HepG2 (cell line): ENCODE results near the gene SLC35B2. TPM values are rescaled to one million over a fixed set of nuclear protein-coding genes. Genes with fewer than 3 reads are reported as not detected.

Experiments used
- ATAC-seq: fragments of 200-7000 bp; cut with Tn5 transposase; 3 replicates; pipeline ENCODE4 v1.9.1; 2020; ENCODE audit warnings: mild to moderate bottlenecking, moderate library complexity
- BruUV-seq: library from RNA; stranded (reverse); fragments of 400-500 nt; replicated peaks from 2 replicates; lab custom pipeline; 2021; lab: Mats Ljungman, UMichigan
- CTCF ChIA-PET: fragments of 300-600 bp; formaldehyde crosslinking; extraction: SDS; loops from one replicate; lab custom pipeline; 2021; ENCODE audit warnings: low total read pairs, inconsistent platforms, low intra/inter-chr PET ratio; lab: Yijun Ruan, JAX
- POLR2A ChIA-PET: fragments of 350-600 bp; sonication (Branson Sonifier 250); formaldehyde crosslinking; loops from one replicate; lab custom pipeline; 2020; ENCODE audit warnings: antibody characterized with exemption, inconsistent platforms; lab: Yijun Ruan, JAX
- DNase-seq: peaks from one replicate; pipeline ENCODE4 v3.0.0-alpha.2; 2015; ENCODE audit warnings: low spot score
- FAIRE-seq: peaks from 3 replicates; lab custom pipeline; 2011; peaks lifted over from hg19 to GRCh38; lab: Jason Lieb, UNC
- H2AFZ ChIP-seq: one replicate; pipeline ENCODE4 v1.6.1; 2011; ENCODE audit warnings: low read length, inconsistent platforms
- H3K27ac ChIP-seq: fragments of 300-600 bp; 3 replicates; pipeline ENCODE4 v1.8.0; 2011; ENCODE audit warnings: mixed run types, mild to moderate bottlenecking, mixed read lengths, low read length, inconsistent platforms; ENCODE audit not compliant: insufficient read depth; ENCODE audit errors: extremely low read length
- H3K27me3 ChIP-seq, 2 experiments: fragments of 200-600 bp in 1 of 2; 2 replicates in 1 of 2; 3 replicates in 1 of 2; pipeline versions ENCODE4 v1.6.0 to v1.8.0; 2011; ENCODE audit warnings: low read length in 2 of 2, mild to moderate bottlenecking in 2 of 2, moderate library complexity in 2 of 2, inconsistent platforms in 1 of 2; ENCODE audit not compliant: insufficient read depth in 2 of 2, control insufficient read depth in 1 of 2
- H3K36me3 ChIP-seq, 2 experiments: fragments of 200-600 bp in 1 of 2; replicated peaks in 1 of 2; 2 replicates in 1 of 2; 3 replicates in 1 of 2; pipeline versions ENCODE4 v1.5.1 to v1.8.0; 2011; ENCODE audit warnings: low read length in 2 of 2, inconsistent platforms in 1 of 2; ENCODE audit not compliant: insufficient read depth in 2 of 2, control insufficient read depth in 1 of 2
- H3K4me1 ChIP-seq: 2 replicates; pipeline ENCODE4 v1.5.1; 2012; ENCODE audit warnings: low read length, inconsistent platforms; ENCODE audit not compliant: insufficient read depth
- H3K4me2 ChIP-seq: 2 replicates; pipeline ENCODE4 v1.6.0; 2011; ENCODE audit warnings: low read depth, low read length, inconsistent platforms
- H3K4me3 ChIP-seq, 3 experiments: fragments of 200-600 bp in 1 of 3; sonication (generic), shearing (Covaris generic) in 1 of 3; replicated peaks in 1 of 3; 2 replicates each; pipeline ENCODE4 v1.5.1; 2011 to 2016; ENCODE audit warnings: low read length in 3 of 3, inconsistent platforms in 2 of 3, low read depth in 2 of 3, mild to moderate bottlenecking in 2 of 3, control low read depth in 1 of 3, mixed read lengths in 1 of 3; ENCODE audit not compliant: insufficient read depth in 1 of 3
- H3K79me2 ChIP-seq: one replicate; pipeline ENCODE4 v1.6.1; 2011; ENCODE audit warnings: low read length, inconsistent platforms; ENCODE audit not compliant: insufficient read depth
- H3K9ac ChIP-seq: 2 replicates; pipeline ENCODE4 v1.6.0; 2011; ENCODE audit warnings: mild to moderate bottlenecking, low read depth, low read length, inconsistent platforms; ENCODE audit not compliant: insufficient read depth
- H3K9me3 ChIP-seq: 2 replicates; pipeline ENCODE4 v1.5.1; 2012; ENCODE audit warnings: mild to moderate bottlenecking, low read length
- H4K20me1 ChIP-seq: 2 replicates; pipeline ENCODE4 v1.6.0; 2011; ENCODE audit warnings: inconsistent platforms, mild to moderate bottlenecking, low read length, moderate library complexity; ENCODE audit not compliant: insufficient read depth
- IRF9 ChIP-seq: sonication (generic); formaldehyde crosslinking; IDR thresholded peaks from 2 replicates; pipeline ENCODE4 v1.8.0; 2022; ENCODE audit warnings: missing genetic modification reagents, mild to moderate bottlenecking, borderline replicate concordance
- LBX2 ChIP-seq: sonication (generic); formaldehyde crosslinking; IDR thresholded peaks from 2 replicates; pipeline ENCODE4 v1.5.0; 2020; ENCODE audit warnings: missing genetic modification reagents, mild to moderate bottlenecking, borderline replicate concordance
- LCORL ChIP-seq, 2 experiments: fragments of 450-650 bp in 1 of 2; sonication (generic) in 1 of 2; formaldehyde crosslinking in 1 of 2; IDR thresholded peaks; 2 replicates each; pipeline versions ENCODE4 v1.5.0 to v1.6.1; 2017 to 2020; ENCODE audit warnings: antibody characterized with exemption in 1 of 2, missing genetic modification reagents in 1 of 2
- MED1 ChIP-seq: sonication (generic); formaldehyde crosslinking; IDR thresholded peaks from 2 replicates; pipeline ENCODE4 v1.4.0; 2020; ENCODE audit warnings: missing genetic modification reagents
- NKX3-1 ChIP-seq: sonication (generic); formaldehyde crosslinking; IDR thresholded peaks from 2 replicates; pipeline ENCODE4 v1.5.0; 2020; ENCODE audit warnings: missing genetic modification reagents
- SAFB2 ChIP-seq: sonication (generic); formaldehyde crosslinking; IDR thresholded peaks from 2 replicates; pipeline ENCODE4 v1.5.1; 2020; ENCODE audit warnings: missing genetic modification reagents, low read depth, mild to moderate bottlenecking, borderline replicate concordance
- SMAD9 ChIP-seq: sonication (generic); formaldehyde crosslinking; IDR thresholded peaks from 2 replicates; pipeline ENCODE4 v1.5.1; 2020; ENCODE audit warnings: mild to moderate bottlenecking, missing genetic modification reagents
- YEATS2 ChIP-seq: sonication (generic); formaldehyde crosslinking; IDR thresholded peaks from 2 replicates; pipeline ENCODE4 v1.4.0; 2020; ENCODE audit warnings: missing genetic modification reagents, borderline replicate concordance
- ZNF605 ChIP-seq: sonication (generic); formaldehyde crosslinking; IDR thresholded peaks from 2 replicates; pipeline ENCODE4 v1.8.0; 2022; ENCODE audit warnings: mild to moderate bottlenecking, missing genetic modification reagents
- ZNF670 ChIP-seq: sonication (generic); formaldehyde crosslinking; IDR thresholded peaks from 2 replicates; pipeline ENCODE4 v1.8.0; 2022; ENCODE audit warnings: mild to moderate bottlenecking, missing genetic modification reagents, borderline replicate concordance
- ZNF782 ChIP-seq: sonication (generic); formaldehyde crosslinking; IDR thresholded peaks from 2 replicates; pipeline ENCODE4 v1.4.0; 2020; ENCODE audit warnings: missing genetic modification reagents, mild to moderate bottlenecking, borderline replicate concordance
- ZNF891 ChIP-seq: sonication (generic); formaldehyde crosslinking; IDR thresholded peaks from 2 replicates; pipeline ENCODE4 v1.5.0; 2020; ENCODE audit warnings: mild to moderate bottlenecking, missing genetic modification reagents
- WGBS: methylation state at CpG from one replicate; pipeline ENCODE4 v1.1.6; 2017; ENCODE audit warnings: low lambda C conversion rate; 5-methylcytosine and 5-hydroxymethylcytosine counted together
- in situ Hi-C: cut with HindIII; loops from 2 replicates; pipeline ENCODE4 v1.10.0; 2017; ENCODE audit warnings: low pct_unique_long_range_greater_than_20kb; ENCODE audit not compliant: extremely low pct_ligation_motif_present
- intact Hi-C: fragments of 100-400 bp; cut with micrococcal nuclease; formaldehyde crosslinking; loops from one replicate; pipeline ENCODE4 v1.10.0; 2022; ENCODE audit not compliant: unreplicated experiment
- polyA plus RNA-seq, 8 experiments: library from polyadenylated mRNA; depleted of rRNA in 3 of 8; stranded (reverse) in 7 of 8; unstranded in 1 of 8; fragments of >200 nt; fragmentation: Illumina TruSeq in 4 of 8; extraction: Trizol in 4 of 8; gene quantifications; 2 replicates each; pipeline versions ENCODE4 v1.2.1 to v1.2.3, GENCODE V29; 2011 to 2016; ENCODE audit warnings: low read depth in 4 of 8, missing spikeins in 1 of 8, mixed read lengths in 1 of 8; ENCODE audit not compliant: insufficient read depth in 1 of 8
- total RNA-seq, 5 experiments: library from RNA; depleted of rRNA; stranded (reverse); fragments of >200 nt; fragmentation: Illumina TruSeq; extraction: Trizol; gene quantifications; 2 replicates each; pipeline ENCODE4 v1.2.3, GENCODE V29; 2016; ENCODE audit warnings: low read depth in 1 of 5
- TF ChIP-seq, protein P1 (sequence below): sonication (generic); formaldehyde crosslinking; IDR thresholded peaks from 2 replicates; pipeline ENCODE4 v1.4.0; 2020; ENCODE audit warnings: mild to moderate bottlenecking, low read depth, missing genetic modification reagents
- TF ChIP-seq, protein P2 (sequence below): sonication (generic); formaldehyde crosslinking; IDR thresholded peaks from 2 replicates; pipeline ENCODE4 v1.4.0; 2020; ENCODE audit warnings: missing genetic modification reagents, borderline replicate concordance
- TF ChIP-seq, protein P3 (sequence below): sonication (generic); formaldehyde crosslinking; IDR thresholded peaks from 2 replicates; pipeline ENCODE4 v1.4.0; 2020; ENCODE audit warnings: missing genetic modification reagents; ENCODE audit errors: not compliant biosample characterization

The SLC35B2 gene
- total and polyA plus RNA-seq, 2 of the 13 experiments (the other 11 are each of a cell fraction or from before 2014, with no cell fraction given), result 61.1 to 148 TPM

DNA sequence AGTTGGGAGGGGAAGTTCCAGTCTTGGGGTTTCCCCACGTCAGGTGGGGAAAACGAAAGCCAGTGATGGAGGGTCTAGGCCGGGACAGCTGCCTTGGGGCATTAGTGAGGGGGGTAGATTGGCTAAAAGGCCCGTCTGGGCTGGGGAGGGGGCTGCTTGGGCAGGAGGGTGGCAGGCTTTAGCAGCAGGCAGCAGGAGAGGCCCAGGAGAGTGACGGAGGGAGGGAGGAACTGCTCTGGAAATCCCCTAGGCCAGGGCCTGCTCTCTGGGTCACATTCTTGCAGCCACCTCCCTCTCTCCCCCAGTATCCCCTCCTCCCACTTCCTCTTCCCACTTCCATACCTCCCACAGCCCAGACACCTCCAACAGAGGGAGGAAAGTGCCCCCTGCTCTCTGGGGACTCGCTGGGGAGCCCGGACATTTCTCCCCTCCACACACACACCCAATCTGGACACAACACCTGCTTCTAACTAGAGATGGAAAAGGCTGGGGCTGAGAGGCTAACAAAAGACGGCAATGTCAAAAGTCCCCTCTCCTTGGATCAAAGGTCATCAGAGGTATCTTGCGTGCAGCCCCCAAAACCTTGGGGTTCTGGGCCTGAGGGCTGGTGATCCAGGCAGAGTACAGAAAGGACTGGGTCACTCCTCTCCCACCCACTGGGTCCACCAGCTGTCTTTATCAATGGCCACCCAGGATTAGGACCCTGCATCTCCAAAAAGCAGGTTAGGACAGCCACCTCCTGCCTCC, 6.2 kb upstream of the SLC35B2 start:
- peak; percentile 30 for FAIRE-seq
- TF ChIP-seq, protein P1, sequence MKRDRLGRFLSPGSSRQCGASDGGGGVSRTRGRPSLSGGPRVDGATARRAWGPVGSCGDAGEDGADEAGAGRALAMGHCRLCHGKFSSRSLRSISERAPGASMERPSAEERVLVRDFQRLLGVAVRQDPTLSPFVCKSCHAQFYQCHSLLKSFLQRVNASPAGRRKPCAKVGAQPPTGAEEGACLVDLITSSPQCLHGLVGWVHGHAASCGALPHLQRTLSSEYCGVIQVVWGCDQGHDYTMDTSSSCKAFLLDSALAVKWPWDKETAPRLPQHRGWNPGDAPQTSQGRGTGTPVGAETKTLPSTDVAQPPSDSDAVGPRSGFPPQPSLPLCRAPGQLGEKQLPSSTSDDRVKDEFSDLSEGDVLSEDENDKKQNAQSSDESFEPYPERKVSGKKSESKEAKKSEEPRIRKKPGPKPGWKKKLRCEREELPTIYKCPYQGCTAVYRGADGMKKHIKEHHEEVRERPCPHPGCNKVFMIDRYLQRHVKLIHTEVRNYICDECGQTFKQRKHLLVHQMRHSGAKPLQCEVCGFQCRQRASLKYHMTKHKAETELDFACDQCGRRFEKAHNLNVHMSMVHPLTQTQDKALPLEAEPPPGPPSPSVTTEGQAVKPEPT (CRISPR knock-in tag), result no peak
- TF ChIP-seq IRF9 (CRISPR knock-in tag), result 0 out of 2 replicates have a peak, but pooled peaks have one; percentile 33
- TF ChIP-seq, protein P2, sequence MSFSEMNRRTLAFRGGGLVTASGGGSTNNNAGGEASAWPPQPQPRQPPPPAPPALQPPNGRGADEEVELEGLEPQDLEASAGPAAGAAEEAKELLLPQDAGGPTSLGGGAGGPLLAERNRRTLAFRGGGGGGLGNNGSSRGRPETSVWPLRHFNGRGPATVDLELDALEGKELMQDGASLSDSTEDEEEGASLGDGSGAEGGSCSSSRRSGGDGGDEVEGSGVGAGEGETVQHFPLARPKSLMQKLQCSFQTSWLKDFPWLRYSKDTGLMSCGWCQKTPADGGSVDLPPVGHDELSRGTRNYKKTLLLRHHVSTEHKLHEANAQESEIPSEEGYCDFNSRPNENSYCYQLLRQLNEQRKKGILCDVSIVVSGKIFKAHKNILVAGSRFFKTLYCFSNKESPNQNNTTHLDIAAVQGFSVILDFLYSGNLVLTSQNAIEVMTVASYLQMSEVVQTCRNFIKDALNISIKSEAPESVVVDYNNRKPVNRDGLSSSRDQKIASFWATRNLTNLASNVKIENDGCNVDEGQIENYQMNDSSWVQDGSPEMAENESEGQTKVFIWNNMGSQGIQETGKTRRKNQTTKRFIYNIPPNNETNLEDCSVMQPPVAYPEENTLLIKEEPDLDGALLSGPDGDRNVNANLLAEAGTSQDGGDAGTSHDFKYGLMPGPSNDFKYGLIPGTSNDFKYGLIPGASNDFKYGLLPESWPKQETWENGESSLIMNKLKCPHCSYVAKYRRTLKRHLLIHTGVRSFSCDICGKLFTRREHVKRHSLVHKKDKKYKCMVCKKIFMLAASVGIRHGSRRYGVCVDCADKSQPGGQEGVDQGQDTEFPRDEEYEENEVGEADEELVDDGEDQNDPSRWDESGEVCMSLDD (CRISPR knock-in tag), result peak; percentile 46; the same call in 1 of the 2 replicates
- 0 out of 2 replicates have a peak, but pooled peaks have one; percentile 51 for TF ChIP-seq ZNF782 (CRISPR knock-in tag)
- no peak for TF ChIP-seq NKX3-1 (CRISPR knock-in tag)
- TF ChIP-seq ZNF670, result no peak
- TF ChIP-seq LBX2 (CRISPR knock-in tag), result no peak
- TF ChIP-seq SMAD9 (CRISPR knock-in tag), result 0 out of 2 replicates have a peak, but pooled peaks have one; percentile 66
- TF ChIP-seq YEATS2 (CRISPR knock-in tag), result no peak
- TF ChIP-seq ZNF891 (CRISPR knock-in tag), result no peak
- no peak for TF ChIP-seq LCORL (IDR thresholded peaks at IDR 0.05)
- TF ChIP-seq LCORL (CRISPR knock-in tag; IDR thresholded peaks at IDR 0.05), result peak; percentile 39; the same call in 1 of the 2 replicates
- TF ChIP-seq SAFB2 (CRISPR knock-in tag), result 0 out of 2 replicates have a peak, but pooled peaks have one; percentile 32
- TF ChIP-seq MED1, result peak; percentile 35; the same call in 1 of the 2 replicates
- TF ChIP-seq, protein P3, sequence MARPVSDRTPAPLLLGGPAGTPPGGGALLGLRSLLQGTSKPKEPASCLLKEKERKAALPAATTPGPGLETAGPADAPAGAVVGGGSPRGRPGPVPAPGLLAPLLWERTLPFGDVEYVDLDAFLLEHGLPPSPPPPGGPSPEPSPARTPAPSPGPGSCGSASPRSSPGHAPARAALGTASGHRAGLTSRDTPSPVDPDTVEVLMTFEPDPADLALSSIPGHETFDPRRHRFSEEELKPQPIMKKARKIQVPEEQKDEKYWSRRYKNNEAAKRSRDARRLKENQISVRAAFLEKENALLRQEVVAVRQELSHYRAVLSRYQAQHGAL, result no peak
- TF ChIP-seq ZNF605 (CRISPR knock-in tag), result 0 out of 2 replicates have a peak, but pooled peaks have one; percentile 53

More for the DNA sequence above, 6.2 kb upstream of the SLC35B2 start:
- no peak for DNase-seq
- Histone ChIP-seq H3K27me3 (peaks cover 0 to 4% of the 10 kb centered on the region in 2 experiments; a peak in 2 of 5 replicates), H3K36me3 (peaks cover 2 to 28% of the 10 kb centered on the region in 2 experiments), H3K27ac (peak overlapping the region; percentile 1), H3K79me2 (peaks cover 18% of the 10 kb centered on the region), H2AFZ (no peak overlapping the region), H3K4me1 (peaks cover 32% of the 10 kb centered on the region), H4K20me1 (no peaks in the 10 kb centered on the region), H3K9me3 (no peaks in the 10 kb centered on the region), H3K4me2 (peak overlapping the region; percentile 92), H3K9ac (peak overlapping the region; percentile 84), H3K4me3 (peak overlapping the region; percentile 64 to 95 (median 76))
- ChIA-PET CTCF (no interaction called here), POLR2A (interaction anchor here (1.1 to 2.2 kb wide), 3 partner anchors 8 to 21 kb away, joined by 3 to 8 read pairs (median 5); partner anchors contain the start of gene HSP90AB1)
- intact Hi-C loops (no loop called here), in situ Hi-C loops (no loop called here)
- BruUV-seq, result TSS peak; percentile 67
- peak; percentile 37 for ATAC-seq
- WGBS, result 35% methylated on average over 9 of the region's 9 CpGs
